GM19193 (cell line): ENCODE data around the gene PARD6A.

Experiments
- POLR2A ChIP-seq: IDR thresholded peaks from 4 replicates; pipeline ENCODE4 v1.6.1; 2011; ENCODE audit not compliant: insufficient read depth, insufficient read length; ENCODE audit errors: extremely low read depth

PARD6A gene

GRCh38 chr16:67679935-67680897 is 19.5 kb downstream of the PARD6A start:
- no peak for TF ChIP-seq POLR2A

DNA sequence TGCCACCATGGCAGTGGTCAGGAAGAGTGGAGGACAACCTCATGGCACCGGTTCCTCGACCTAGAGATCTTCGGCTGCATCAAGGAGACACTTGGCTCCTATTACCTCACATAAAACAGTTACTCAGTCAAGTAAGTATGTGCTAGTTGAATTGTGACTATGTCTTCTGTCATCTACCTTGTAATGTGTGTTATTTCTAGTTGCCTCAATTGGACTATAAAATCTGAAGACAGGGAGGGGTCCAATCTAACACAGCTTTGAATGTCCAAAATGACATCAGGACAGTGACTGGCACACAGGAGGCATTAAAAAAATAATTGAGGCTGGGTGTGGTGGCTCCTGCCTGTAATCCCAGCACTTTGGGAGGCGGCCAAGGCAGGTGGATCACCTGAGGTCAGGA is 23.0 kb downstream of the PARD6A start:
- no peak for TF ChIP-seq POLR2A

DNA sequence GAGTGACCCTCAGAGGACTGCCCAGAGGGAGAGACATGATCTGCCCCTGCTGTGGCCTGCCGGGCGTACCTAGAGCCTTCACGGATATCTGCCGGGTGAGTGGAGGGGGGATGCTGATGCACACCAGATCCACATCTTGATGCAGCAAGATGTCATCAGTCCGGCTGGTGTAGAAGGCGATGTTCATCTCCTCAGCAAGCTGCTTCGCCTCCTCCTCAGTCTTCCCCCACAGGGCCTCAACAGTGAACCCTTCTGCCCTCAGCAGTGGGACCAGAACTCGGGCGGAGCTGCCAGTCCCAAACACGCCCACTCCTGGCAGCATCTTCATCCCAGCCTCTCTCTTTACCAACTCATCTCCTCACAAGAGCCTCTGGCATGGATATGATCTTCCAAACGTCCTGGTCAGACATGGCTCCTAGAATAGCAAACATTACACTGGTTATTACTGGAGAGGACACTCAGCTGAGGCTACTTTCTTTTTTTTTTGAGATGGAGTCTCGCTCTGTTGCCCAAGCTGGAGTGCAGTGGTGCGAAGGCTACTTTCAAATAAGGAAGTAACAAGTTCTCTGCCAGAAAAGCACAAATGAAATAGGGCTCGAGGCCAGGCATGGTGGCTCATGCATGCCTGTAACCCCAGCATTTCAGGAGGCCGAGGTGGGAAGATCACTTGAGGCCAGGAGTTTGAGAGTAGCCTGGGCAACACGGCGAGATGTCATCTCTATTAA is 24.8 kb downstream of the PARD6A start:
- no peak for TF ChIP-seq POLR2A

- TF ChIP-seq POLR2A: no peak
Observed at GRCh38 chr16:67694611-67695010, 33.9 kb downstream of the PARD6A start.

DNA sequence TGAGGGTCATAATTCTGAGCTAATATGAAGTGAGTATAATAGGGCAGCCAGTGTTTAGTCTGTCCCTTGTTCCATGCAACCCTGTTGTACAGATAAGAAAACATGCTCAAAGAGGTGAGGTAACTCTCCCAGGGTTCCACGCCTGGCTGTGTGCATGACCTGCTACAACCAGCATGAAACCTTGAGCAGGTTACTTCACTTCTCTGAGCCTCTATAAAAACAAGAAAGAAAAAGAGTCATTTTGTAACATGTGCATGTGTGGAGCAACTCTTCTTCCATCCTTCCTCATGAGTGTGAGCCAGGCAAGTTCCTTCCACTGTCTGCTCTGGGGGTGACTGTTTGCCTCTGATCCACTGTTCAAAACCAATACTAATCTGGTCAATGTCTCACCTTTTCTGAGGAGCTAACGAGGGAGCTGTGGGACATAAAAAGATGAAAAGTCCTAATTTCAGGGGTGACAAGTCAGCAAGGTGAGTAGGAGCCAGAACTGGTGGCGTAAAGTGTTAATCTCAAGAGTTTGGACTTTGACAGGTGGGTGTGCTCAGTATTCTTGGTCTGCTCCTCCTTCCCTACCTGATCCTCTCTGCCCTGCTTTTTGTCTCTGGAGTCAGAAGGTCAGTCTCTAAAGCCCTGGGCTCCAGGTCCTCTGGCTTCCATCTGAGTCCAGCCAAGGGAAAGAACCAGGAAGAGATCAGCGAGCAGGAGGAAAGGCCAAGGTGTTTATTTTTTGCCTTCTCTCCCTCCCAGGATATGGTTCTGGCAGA is 36.8 kb downstream of the PARD6A start:
- TF ChIP-seq POLR2A: no peak

GRCh38 chr16:67699265-67699664 is 38.5 kb downstream of the PARD6A start:
- TF ChIP-seq POLR2A: no peak

DNA sequence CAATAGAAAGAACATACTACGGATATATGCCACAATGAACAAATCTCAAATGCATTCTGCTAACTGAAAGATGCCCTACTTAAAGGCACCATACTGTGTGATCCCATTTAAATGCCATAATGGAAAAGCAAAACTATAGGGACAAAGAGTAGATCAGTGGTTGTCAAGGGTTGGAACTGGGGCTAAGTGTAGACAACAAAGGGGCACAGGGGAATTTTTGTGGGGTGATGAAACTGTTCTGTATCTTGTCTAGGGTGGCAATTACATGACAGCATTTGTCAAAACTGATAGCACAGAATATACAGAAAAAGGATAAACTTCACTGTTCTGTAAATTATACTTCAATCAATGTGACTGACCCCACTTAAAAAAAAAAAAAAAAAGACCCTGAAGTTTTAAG is 40.7 kb downstream of the PARD6A start:
- no peak for TF ChIP-seq POLR2A

DNA sequence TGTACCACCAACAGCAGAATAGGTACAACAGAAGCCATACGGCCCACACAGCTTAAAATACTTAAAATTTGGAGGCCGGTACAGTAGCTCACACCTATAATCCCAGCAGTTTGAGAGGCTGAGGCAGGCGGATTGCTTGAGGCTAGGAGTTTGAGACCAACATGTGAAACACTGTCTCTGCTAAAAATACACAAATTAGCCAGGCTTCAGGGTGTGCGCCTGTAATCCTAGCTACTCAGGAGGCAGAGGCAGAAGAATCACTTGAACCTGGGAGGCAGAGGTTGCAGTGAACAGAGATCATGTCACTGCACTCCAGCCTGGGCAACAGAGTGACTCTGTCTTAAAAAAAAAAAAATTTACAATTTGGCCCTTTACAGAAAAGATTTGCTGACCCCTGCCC is 41.4 kb downstream of the PARD6A start:
- TF ChIP-seq POLR2A: no peak

GRCh38 chr16:67703626-67704025 is 42.9 kb downstream of the PARD6A start:
- TF ChIP-seq POLR2A: no peak

GRCh38 chr16:67704110-67704509 is 43.4 kb downstream of the PARD6A start:
- TF ChIP-seq POLR2A: no peak

DNA sequence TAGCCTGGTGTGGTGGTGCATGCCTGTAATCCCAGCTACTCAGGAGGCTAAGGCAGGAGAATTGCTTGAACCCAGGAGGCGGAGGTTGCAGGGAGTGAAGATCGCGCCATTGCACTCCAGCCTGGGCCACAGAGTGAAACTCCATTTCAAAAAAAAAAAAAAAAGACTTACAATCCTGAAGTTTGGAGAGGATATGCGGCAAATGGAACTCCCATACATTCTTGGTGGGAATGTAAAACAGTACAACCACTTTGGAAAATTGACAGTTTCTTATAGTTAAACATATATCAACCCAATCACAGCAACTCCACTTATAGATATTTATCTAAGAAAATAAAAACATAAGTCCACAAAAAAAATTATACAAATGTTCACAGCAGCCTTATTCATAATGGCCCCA is 46.5 kb downstream of the PARD6A start:
- no peak for TF ChIP-seq POLR2A

- no peak for TF ChIP-seq POLR2A
Observed at GRCh38 chr16:67707790-67708189, 47.0 kb downstream of the PARD6A start.

GRCh38 chr16:67708368-67708771 is 47.6 kb downstream of the PARD6A start:
- TF ChIP-seq POLR2A: no peak

DNA sequence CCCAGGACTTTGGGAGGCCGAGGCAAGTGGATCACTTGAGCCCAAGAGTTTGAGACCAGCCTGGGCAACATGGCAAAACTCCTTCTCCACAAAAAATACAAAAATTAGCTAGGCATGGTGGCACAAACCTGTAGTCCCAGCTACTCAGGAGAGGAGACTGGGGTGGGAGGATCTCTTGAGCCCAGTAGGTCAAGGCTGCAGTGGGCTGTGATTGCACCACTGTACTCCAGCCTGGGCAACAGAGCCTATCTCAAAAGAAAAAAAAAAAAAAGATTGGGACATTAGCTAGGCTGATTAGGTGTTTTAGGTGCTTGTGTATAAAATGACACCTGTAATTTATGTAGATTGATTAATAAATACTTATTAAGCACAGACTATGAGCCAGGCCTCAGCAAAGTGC is 48.3 kb downstream of the PARD6A start:
- TF ChIP-seq POLR2A: no peak

DNA sequence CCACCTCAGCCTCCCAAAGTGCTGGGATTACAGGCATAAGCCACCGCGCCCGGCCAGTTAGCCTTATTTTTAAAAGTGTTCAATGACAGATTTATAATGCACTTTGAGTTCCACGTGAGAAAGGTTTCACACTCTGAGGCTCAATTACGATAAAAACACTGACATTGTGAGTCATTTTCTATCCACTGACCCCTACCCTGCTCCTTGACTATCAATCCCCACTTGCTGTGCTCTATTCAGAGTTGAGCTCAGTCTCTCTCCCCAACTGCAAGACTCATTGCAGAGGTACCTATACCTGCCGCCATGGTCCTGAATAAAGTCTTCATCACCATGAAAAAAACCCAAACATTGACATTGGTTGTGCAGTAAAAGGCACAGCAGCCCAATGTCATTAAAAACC is 49.8 kb downstream of the PARD6A start:
- TF ChIP-seq POLR2A: no peak
